GM19351 (cell line): ENCODE results near the gene RIT1.

Experiments
- ATAC-seq: cut with Tn5 transposase; IDR thresholded peaks from one replicate; pipeline ENCODE4 v1.9.1; 2021; ENCODE audit warnings: mild to moderate bottlenecking, moderate library complexity; ENCODE audit not compliant: unreplicated experiment

The RIT1 gene

GRCh38 chr1:155859234-155859829 lies 51.8 kb downstream of the RIT1 start, which contains the start of gene SYT11:
Gene SYT11 (plus strand): TSS chr1:155859567. CDS start chr1:155859762, 195 bp downstream.
- ATAC-seq: peak; percentile 64

GRCh38 chr1:155858800-155859233 lies 52.3 kb downstream of the RIT1 start:
- no peak for ATAC-seq

- ATAC-seq: peak; percentile 50
Measured at GRCh38 chr1:155856975-155857930, 53.9 kb downstream of the RIT1 start, which contains the start of gene GON4L. Gene GON4L (minus strand): TSS chr1:155857214. CDS start chr1:155853780, 3,434 bp downstream.

- ATAC-seq: no peak
Measured at GRCh38 chr1:155856257-155856974, 54.7 kb downstream of the RIT1 start.

GRCh38 chr1:155850345-155850744 lies 60.8 kb downstream of the RIT1 start:
- no peak for ATAC-seq

GRCh38 chr1:155847823-155848529 lies 63.2 kb downstream of the RIT1 start:
- ATAC-seq: no peak
